ENCODE data around the gene POLE.

Gene POLE

GRCh38 chr12:132592282-132592970 is 94.7 kb downstream of the POLE start:
- DNase-seq = no peak

DNA sequence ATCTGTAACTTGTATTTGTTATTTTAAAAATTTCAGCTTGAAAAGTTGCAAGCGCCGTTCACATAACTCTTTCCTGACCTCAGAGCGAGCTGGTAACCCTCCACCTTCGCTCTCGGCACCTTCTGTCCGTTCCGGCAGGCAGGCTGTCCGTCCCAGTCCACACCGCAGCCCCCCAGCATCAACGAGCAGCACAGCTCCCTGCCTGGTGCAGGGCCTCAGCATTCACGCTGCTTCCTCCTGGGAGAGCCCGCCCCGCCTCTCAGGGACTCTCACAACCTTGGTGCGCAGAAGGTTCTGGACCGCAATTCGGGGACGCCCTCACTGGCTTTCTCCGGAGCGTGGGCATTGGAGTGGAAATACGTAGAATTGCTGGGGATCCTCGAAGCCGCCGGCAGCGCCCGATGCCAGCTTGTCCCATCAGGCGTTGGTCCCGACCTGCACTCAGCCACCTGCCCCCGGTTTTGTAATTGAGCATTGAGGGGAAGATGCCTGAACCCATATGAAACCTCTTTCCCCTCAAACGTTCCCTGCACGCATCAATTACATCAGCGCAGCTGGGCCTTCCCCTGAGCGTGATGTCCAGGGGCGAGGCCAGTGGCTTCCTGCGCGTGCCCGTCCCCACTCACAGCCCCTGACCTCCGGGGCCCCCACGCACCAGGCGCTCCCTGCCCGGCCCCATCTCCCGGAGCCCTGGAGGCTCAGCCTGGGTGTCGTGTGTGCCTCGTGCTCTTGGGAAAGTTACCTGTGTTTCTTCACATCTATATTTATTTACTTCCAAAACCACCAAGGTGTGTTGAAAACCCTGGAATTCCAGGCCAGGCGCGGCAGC is 95.8 kb downstream of the POLE start:
- no peak for DNase-seq

DNA sequence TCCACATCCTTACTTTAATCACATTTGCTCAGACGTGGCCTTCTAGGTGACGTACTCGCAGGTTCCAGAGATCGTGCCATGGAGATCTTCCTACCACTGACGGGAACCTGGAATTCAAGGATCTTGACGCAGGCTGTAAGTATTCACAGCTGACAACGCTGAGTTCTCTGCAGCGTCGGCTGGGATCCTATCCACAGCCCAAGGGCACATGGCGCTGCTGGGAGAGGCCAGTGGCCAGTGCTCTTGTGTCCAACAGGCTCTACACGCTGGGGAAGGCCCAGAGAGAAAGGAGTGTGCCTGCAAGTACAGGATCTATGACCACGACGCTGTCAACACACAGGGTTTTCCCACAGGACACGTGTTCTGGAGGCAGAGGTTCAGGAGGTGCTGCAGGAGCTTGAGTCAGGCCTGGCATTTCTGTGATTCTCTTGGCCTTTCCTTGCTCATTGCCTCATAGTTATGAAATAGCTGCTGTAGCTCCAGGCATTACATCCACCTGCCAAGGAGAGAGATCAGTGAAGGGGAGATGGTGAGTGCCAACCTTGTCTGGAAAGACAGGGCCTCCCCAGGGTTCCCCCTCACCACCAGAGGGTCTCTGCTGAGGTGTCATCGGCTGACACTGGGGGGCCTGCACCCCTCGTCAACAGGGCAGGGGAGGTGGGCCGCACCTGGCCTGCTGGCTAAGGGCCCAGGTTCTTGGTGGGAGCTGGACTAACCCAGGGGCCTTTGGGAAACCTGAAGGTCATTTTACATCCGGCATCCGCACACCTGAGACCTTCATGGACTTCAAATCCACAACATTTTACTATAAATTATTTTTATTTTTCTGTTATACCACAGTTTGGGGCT is 98.1 kb downstream of the POLE start:
- DNase-seq = no peak

- DNase-seq = no peak
These were observed 98.8 kb downstream of the POLE start for GRCh38 chr12:132588319-132588718.

DNA sequence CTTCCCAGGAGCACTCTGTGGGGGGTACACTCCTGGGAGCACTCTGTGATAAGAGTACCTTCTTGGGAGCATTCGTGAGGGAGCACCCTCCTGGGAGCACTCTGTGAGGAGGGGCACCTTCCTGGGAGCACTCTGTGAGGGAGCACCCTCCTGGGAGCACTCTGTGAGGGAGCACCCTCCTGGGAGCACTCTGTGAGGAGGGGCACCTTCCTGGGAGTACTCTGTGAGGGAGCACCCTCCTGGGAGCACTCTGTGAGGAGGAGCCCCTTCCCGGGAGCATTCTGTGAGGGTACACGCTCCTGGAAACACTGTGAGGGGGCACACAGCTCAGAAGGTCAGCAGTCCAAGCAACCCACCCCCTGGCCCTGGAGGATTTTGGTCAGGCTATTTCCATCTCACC is 99.4 kb downstream of the POLE start:
- no peak for DNase-seq

DNA sequence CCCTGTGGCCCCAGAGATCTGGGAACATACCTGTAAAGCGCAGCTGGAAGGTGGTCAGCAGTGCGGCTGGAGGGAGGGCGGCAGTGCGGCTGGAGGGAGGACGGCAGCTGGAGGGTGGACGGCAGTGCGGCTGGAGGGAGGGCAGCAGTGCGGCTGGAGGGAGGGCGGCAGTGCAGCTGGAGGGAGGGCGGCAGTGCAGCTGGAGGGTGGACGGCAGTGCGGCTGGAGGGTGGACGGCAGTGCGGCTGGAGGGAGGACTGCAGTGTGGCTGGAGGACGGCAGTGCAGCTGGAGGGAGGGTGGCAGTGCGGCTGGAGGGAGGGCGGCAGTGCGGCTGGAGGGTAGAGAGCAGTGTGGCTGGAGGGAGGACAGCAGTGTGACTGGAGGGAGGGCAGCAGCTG is 100.2 kb downstream of the POLE start:
- no peak for DNase-seq

GRCh38 chr12:132585177-132585576 is 102.0 kb downstream of the POLE start:
- DNase-seq = no peak

GRCh38 chr12:132584429-132584828 is 102.7 kb downstream of the POLE start:
- no peak for DNase-seq

GRCh38 chr12:132583736-132584135 is 103.4 kb downstream of the POLE start:
- DNase-seq = no peak

DNA sequence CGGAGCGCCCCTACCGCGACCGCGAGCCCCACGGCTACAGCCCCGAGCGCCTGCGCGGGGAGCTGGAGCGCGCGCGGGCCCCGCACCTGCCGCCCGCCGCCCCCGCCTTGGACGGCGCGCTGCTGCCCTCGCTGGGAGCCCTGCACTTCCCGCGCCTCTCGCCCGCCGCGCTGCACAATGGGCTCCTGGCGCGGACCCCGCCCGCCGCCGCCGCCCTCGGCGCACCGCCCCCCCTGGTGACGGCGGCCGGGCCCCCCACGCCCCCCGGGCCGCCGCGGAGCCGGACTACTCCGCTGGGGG is 103.8 kb downstream of the POLE start:
- no peak for DNase-seq

DNA sequence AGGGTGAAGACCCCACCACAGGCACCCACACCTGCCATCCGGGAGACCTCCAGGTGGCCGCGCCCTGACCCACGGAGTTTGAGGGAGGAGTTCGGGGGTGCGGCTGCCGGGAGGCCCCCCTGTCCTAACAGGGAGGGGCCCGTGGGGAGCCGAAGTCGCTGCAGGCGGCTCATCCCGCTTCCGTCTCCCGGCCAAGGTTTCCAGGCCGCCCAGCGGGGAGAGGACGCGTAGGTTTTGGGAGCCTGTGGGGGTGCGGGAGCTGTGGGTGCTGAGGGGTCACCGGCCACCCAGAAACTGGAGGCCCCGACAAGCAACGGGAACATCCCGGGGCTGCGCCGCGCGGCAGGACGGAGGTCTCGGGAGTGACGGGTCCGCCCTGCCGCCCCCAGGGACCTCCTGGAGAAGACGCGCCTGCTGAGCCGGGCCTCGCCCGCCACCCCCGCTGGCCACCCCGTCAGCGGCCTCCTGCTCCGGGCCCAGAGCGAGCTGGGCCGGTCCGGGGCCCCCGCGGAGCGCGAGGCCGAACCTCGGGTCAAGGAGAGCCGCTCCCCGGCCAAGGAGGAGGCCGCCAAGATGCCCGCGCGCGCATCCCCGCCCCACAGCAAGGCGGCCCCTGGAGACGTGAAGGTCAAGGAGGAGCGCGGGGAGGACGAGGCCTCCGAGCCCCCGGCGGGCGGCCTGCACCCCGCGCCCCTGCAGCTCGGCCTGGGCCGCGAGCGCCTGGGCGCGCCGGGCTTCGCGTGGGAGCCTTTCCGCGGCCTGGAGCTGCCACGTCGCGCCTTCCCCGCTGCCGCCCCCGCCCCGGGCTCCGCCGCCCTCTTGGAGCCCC is 104.3 kb downstream of the POLE start:
- no peak for DNase-seq

GRCh38 chr12:132582058-132582420 is 105.1 kb downstream of the POLE start:
- DNase-seq = no peak

GRCh38 chr12:132581348-132582057 is 105.6 kb downstream of the POLE start:
- no peak for DNase-seq

GRCh38 chr12:132580701-132581292 is 106.3 kb downstream of the POLE start:
- DNase-seq = no peak

GRCh38 chr12:132579744-132580143 is 107.4 kb downstream of the POLE start:
- no peak for DNase-seq

GRCh38 chr12:132578826-132579225 is 108.3 kb downstream of the POLE start:
- no peak for DNase-seq

- DNase-seq = no peak
These were observed 109.0 kb downstream of the POLE start for GRCh38 chr12:132578118-132578517.

- DNase-seq = no peak
These were observed 109.8 kb downstream of the POLE start for GRCh38 chr12:132577191-132577920.

GRCh38 chr12:132576701-132577100 is 110.4 kb downstream of the POLE start:
- no peak for DNase-seq

DNA sequence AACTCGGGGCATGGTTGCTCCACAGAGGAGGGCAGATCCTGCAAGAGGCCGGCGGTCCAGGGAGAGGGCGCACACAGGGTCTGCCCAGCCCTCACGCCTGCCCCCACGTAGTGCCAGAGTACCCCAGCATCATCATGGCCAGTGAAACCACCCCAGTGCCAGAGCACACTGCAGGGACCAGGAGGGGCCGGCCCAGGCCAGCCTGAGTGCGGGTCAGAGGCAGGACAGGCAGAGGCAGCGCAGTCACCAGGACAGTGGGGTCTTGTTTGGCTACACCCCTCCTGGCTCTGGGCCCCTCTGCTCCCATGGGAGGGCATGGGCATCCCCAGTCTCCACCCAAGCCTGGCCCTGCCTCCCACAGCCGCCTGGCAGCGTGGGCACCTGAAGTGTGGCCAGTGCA is 111.5 kb downstream of the POLE start:
- no peak for DNase-seq
